Mesodermal cell (in vitro differentiated cells): ENCODE measurements around the gene SEC24B.

Experiments
- H3K27ac ChIP-seq: 2 replicates; pipeline ENCODE4 v1.7.0; 2013; ENCODE audit warnings: mild to moderate bottlenecking, low read depth, low read length, moderate library complexity; ENCODE audit not compliant: severe bottlenecking
- H3K36me3 ChIP-seq: 2 replicates; pipeline ENCODE4 v1.7.1; 2013; ENCODE audit warnings: mild to moderate bottlenecking, low read length, moderate library complexity; ENCODE audit not compliant: control insufficient read depth, insufficient read depth
- H3K4me1 ChIP-seq: one replicate; pipeline ENCODE4 v1.7.1; 2013; ENCODE audit warnings: mild to moderate bottlenecking, low read length; ENCODE audit not compliant: insufficient read depth, control insufficient read depth, poor library complexity, severe bottlenecking
- H3K4me3 ChIP-seq: 2 replicates; pipeline ENCODE4 v1.7.0; 2013; ENCODE audit warnings: low read length, control low read depth, mild to moderate bottlenecking; ENCODE audit not compliant: insufficient read depth, poor library complexity, severe bottlenecking; ENCODE audit errors: extremely low read depth
- H3K9me3 ChIP-seq: 2 replicates; pipeline ENCODE4 v1.7.1; 2013; ENCODE audit warnings: mild to moderate bottlenecking, low read length, moderate library complexity; ENCODE audit not compliant: control insufficient read depth
- WGBS, 2 experiments: methylation state at CpG; one replicate each; pipeline ENCODE4 v1.1.5; 2013; ENCODE audit warnings: missing lambda C conversion rate in 2 of 2; ENCODE audit not compliant: insufficient coverage in 2 of 2; 5-methylcytosine and 5-hydroxymethylcytosine counted together

SEC24B gene

GRCh38 chr4:109410226-109410625 lies 23.4 kb upstream of the SEC24B start:
- H3K4me1 ChIP-seq = peaks cover 3% of the 10 kb centered on the region
- no peak overlapping the region for H3K4me3 ChIP-seq
- H3K9me3 ChIP-seq = no peaks in the 10 kb centered on the region
- no peak overlapping the region for H3K27ac ChIP-seq
- H3K36me3 ChIP-seq = no peaks in the 10 kb centered on the region
- 76 to 77% methylated on average over 8 to 9 of the region's 9 CpGs for WGBS, 2 experiments

- 77 to 83% methylated on average over 2 to 3 of the region's 3 CpGs for WGBS, 2 experiments
- H3K36me3 ChIP-seq = no peaks in the 10 kb centered on the region
- no peak overlapping the region for H3K4me3 ChIP-seq
- H3K4me1 ChIP-seq = peaks cover 3% of the 10 kb centered on the region
- H3K9me3 ChIP-seq = no peaks in the 10 kb centered on the region
- H3K27ac ChIP-seq = no peak overlapping the region
These were observed 22.8 kb upstream of the SEC24B start for GRCh38 chr4:109410776-109411175.

- 50 to 73% methylated on average over 1 of the region's 2 CpGs for WGBS, 2 experiments
- Histone ChIP-seq H3K4me1 (peaks cover 3% of the 10 kb centered on the region), H3K36me3 (no peaks in the 10 kb centered on the region), H3K9me3 (no peaks in the 10 kb centered on the region), H3K4me3 (no peak overlapping the region), H3K27ac (no peak overlapping the region)
These were observed 21.7 kb upstream of the SEC24B start for GRCh38 chr4:109411964-109412363.

- no CpG with 5 or more reads among the region's 1 CpG for WGBS, 2 experiments
- Histone ChIP-seq H3K4me1 (peaks cover 3% of the 10 kb centered on the region), H3K27ac (no peak overlapping the region), H3K36me3 (no peaks in the 10 kb centered on the region), H3K9me3 (no peaks in the 10 kb centered on the region), H3K4me3 (no peak overlapping the region)
These were observed 20.8 kb upstream of the SEC24B start for GRCh38 chr4:109412776-109413175.

- Histone ChIP-seq H3K4me3 (no peak overlapping the region), H3K4me1 (peaks cover 3% of the 10 kb centered on the region)
- WGBS, 2 experiments = no CpG with 5 or more reads among the region's 1 CpG
These were observed 18.7 kb upstream of the SEC24B start for GRCh38 chr4:109414938-109415337.

GRCh38 chr4:109418588-109418987 lies 15.0 kb upstream of the SEC24B start:
- Histone ChIP-seq H3K4me1 (no peaks in the 10 kb centered on the region), H3K4me3 (no peak overlapping the region), H3K9me3 (no peaks in the 10 kb centered on the region), H3K27ac (no peak overlapping the region), H3K36me3 (no peaks in the 10 kb centered on the region)
- WGBS, 2 experiments = no CpG with 5 or more reads among the region's 1 CpG

More at GRCh38 chr4:109414938-109415337, 18.7 kb upstream of the SEC24B start:
- H3K9me3 ChIP-seq = no peaks in the 10 kb centered on the region
- H3K27ac ChIP-seq = no peak overlapping the region
- H3K36me3 ChIP-seq = no peaks in the 10 kb centered on the region

- peak overlapping the region; percentile 79 for H3K27ac ChIP-seq
- H3K4me1 ChIP-seq = peaks cover 3% of the 10 kb centered on the region
- H3K4me3 ChIP-seq = no peak overlapping the region
- H3K36me3 ChIP-seq = no peaks in the 10 kb centered on the region
- H3K9me3 ChIP-seq = no peaks in the 10 kb centered on the region
- 27 to 61% methylated on average over 1 to 2 of the region's 2 CpGs for WGBS, 2 experiments
These were observed 13.9 kb upstream of the SEC24B start for GRCh38 chr4:109419679-109420078.

- no peaks in the 10 kb centered on the region for H3K9me3 ChIP-seq
- H3K36me3 ChIP-seq = peaks cover 6% of the 10 kb centered on the region
- no peak overlapping the region for H3K27ac ChIP-seq
- WGBS, 2 experiments = 89 to 94% methylated on average over 17 to 19 of the region's 19 CpGs
- no peak overlapping the region for H3K4me3 ChIP-seq
- peaks cover 5% of the 10 kb centered on the region for H3K4me1 ChIP-seq
These were observed 9.3 kb upstream of the SEC24B start for GRCh38 chr4:109424093-109424841.

GRCh38 chr4:109425405-109425804 lies 8.2 kb upstream of the SEC24B start:
- 67 to 100% methylated on average over 1 to 2 of the region's 4 CpGs for whole genome bisulfite sequencing, 2 experiments
- Histone ChIP-seq H3K9me3 (no peaks in the 10 kb centered on the region), H3K4me3 (no peak overlapping the region), H3K4me1 (peaks cover 5% of the 10 kb centered on the region), H3K36me3 (peaks cover 9% of the 10 kb centered on the region), H3K27ac (no peak overlapping the region)

GRCh38 chr4:109429545-109429944 lies 4.1 kb upstream of the SEC24B start:
- H3K4me3 ChIP-seq = no peak overlapping the region
- 100% methylated on average over 1 of the region's 1 CpG; no CpG with 5 or more reads in 1 of the 2 experiments for WGBS, 2 experiments
- no peak overlapping the region for H3K27ac ChIP-seq

GRCh38 chr4:109432203-109432602 lies 1.4 kb upstream of the SEC24B start:
- no peaks in the 10 kb centered on the region for H3K9me3 ChIP-seq
- peaks cover 4% of the 10 kb centered on the region for H3K4me1 ChIP-seq
- H3K4me3 ChIP-seq = peak overlapping the region; percentile 74
- H3K36me3 ChIP-seq = peaks cover 15% of the 10 kb centered on the region
- H3K27ac ChIP-seq = peak overlapping the region; percentile 90
- no CpG with 5 or more reads among the region's 1 CpG for WGBS, 2 experiments

More at GRCh38 chr4:109429545-109429944, 4.1 kb upstream of the SEC24B start:
- Histone ChIP-seq H3K9me3 (no peaks in the 10 kb centered on the region), H3K36me3 (peaks cover 15% of the 10 kb centered on the region), H3K4me1 (peaks cover 3% of the 10 kb centered on the region)
